HepG2 (cell line): ENCODE measurements around the gene UNC13D. TPM values are rescaled to one million over a fixed set of nuclear protein-coding genes. Genes with fewer than 3 reads are reported as not detected.
A peak's percentile ranks its signal among the peaks of the same experiment; 100 is the strongest.

ENCODE experiments used
- ATAC-seq: fragments of 200-7000 bp; cut with Tn5 transposase; 3 replicates; pipeline ENCODE4 v1.9.1; 2020; ENCODE audit warnings: mild to moderate bottlenecking, moderate library complexity
- BruUV-seq: library from RNA; stranded (reverse); fragments of 400-500 nt; replicated peaks from 2 replicates; lab custom pipeline; 2021; lab: Mats Ljungman, UMichigan
- CTCF ChIA-PET: fragments of 300-600 bp; formaldehyde crosslinking; extraction: SDS; loops from one replicate; lab custom pipeline; 2021; ENCODE audit warnings: low total read pairs, inconsistent platforms, low intra/inter-chr PET ratio; lab: Yijun Ruan, JAX
- POLR2A ChIA-PET: fragments of 350-600 bp; sonication (Branson Sonifier 250); formaldehyde crosslinking; loops from one replicate; lab custom pipeline; 2020; ENCODE audit warnings: antibody characterized with exemption, inconsistent platforms; lab: Yijun Ruan, JAX
- DNase-seq: peaks from one replicate; pipeline ENCODE4 v3.0.0-alpha.2; 2015; ENCODE audit warnings: low spot score
- FAIRE-seq: peaks from 3 replicates; lab custom pipeline; 2011; peaks lifted over from hg19 to GRCh38; lab: Jason Lieb, UNC
- H2AFZ ChIP-seq: one replicate; pipeline ENCODE4 v1.6.1; 2011; ENCODE audit warnings: low read length, inconsistent platforms
- H3K27ac ChIP-seq: fragments of 300-600 bp; 3 replicates; pipeline ENCODE4 v1.8.0; 2011; ENCODE audit warnings: mixed run types, mild to moderate bottlenecking, mixed read lengths, low read length, inconsistent platforms; ENCODE audit not compliant: insufficient read depth; ENCODE audit errors: extremely low read length
- H3K27me3 ChIP-seq, 2 experiments: fragments of 200-600 bp in 1 of 2; 2 replicates in 1 of 2; 3 replicates in 1 of 2; pipeline versions ENCODE4 v1.6.0 to v1.8.0; 2011; ENCODE audit warnings: low read length in 2 of 2, mild to moderate bottlenecking in 2 of 2, moderate library complexity in 2 of 2, inconsistent platforms in 1 of 2; ENCODE audit not compliant: insufficient read depth in 2 of 2, control insufficient read depth in 1 of 2
- H3K36me3 ChIP-seq, 2 experiments: fragments of 200-600 bp in 1 of 2; replicated peaks in 1 of 2; 2 replicates in 1 of 2; 3 replicates in 1 of 2; pipeline versions ENCODE4 v1.5.1 to v1.8.0; 2011; ENCODE audit warnings: low read length in 2 of 2, inconsistent platforms in 1 of 2; ENCODE audit not compliant: insufficient read depth in 2 of 2, control insufficient read depth in 1 of 2
- H3K4me1 ChIP-seq: 2 replicates; pipeline ENCODE4 v1.5.1; 2012; ENCODE audit warnings: low read length, inconsistent platforms; ENCODE audit not compliant: insufficient read depth
- H3K4me2 ChIP-seq: 2 replicates; pipeline ENCODE4 v1.6.0; 2011; ENCODE audit warnings: low read depth, low read length, inconsistent platforms
- H3K4me3 ChIP-seq, 3 experiments: fragments of 200-600 bp in 1 of 3; sonication (generic), shearing (Covaris generic) in 1 of 3; replicated peaks in 1 of 3; 2 replicates each; pipeline ENCODE4 v1.5.1; 2011 to 2016; ENCODE audit warnings: low read length in 3 of 3, inconsistent platforms in 2 of 3, low read depth in 2 of 3, mild to moderate bottlenecking in 2 of 3, control low read depth in 1 of 3, mixed read lengths in 1 of 3; ENCODE audit not compliant: insufficient read depth in 1 of 3
- H3K79me2 ChIP-seq: one replicate; pipeline ENCODE4 v1.6.1; 2011; ENCODE audit warnings: low read length, inconsistent platforms; ENCODE audit not compliant: insufficient read depth
- H3K9ac ChIP-seq: 2 replicates; pipeline ENCODE4 v1.6.0; 2011; ENCODE audit warnings: mild to moderate bottlenecking, low read depth, low read length, inconsistent platforms; ENCODE audit not compliant: insufficient read depth
- H3K9me3 ChIP-seq: 2 replicates; pipeline ENCODE4 v1.5.1; 2012; ENCODE audit warnings: mild to moderate bottlenecking, low read length
- H4K20me1 ChIP-seq: 2 replicates; pipeline ENCODE4 v1.6.0; 2011; ENCODE audit warnings: inconsistent platforms, mild to moderate bottlenecking, low read length, moderate library complexity; ENCODE audit not compliant: insufficient read depth
- AGO2 ChIP-seq: fragments of 200-400 bp; formaldehyde crosslinking; optimal IDR thresholded peaks from 2 replicates; pipeline ENCODE3; 2017; ENCODE audit warnings: mild to moderate bottlenecking, low read depth, low read length, moderate library complexity
- BORCS8-MEF2B ChIP-seq: sonication (generic); formaldehyde crosslinking; IDR thresholded peaks from 2 replicates; pipeline ENCODE4 v1.8.0; 2022; ENCODE audit warnings: mild to moderate bottlenecking, missing genetic modification reagents
- HDAC1 ChIP-seq: sonication (generic); formaldehyde crosslinking; IDR thresholded peaks from 2 replicates; pipeline ENCODE4 v1.5.1; 2020; ENCODE audit warnings: mild to moderate bottlenecking, missing genetic modification reagents
- HNF4A ChIP-seq: sonication (generic); formaldehyde crosslinking; IDR thresholded peaks from 2 replicates; pipeline ENCODE4 v1.4.0; 2020; ENCODE audit warnings: missing genetic modification reagents
- HNRNPLL ChIP-seq: fragments of 200-400 bp; formaldehyde crosslinking; IDR thresholded peaks from 2 replicates; pipeline ENCODE4 v1.6.1; 2017; ENCODE audit warnings: mild to moderate bottlenecking, low read depth, low read length; ENCODE audit not compliant: poor library complexity, severe bottlenecking
- NBN ChIP-seq: fragments of 450-650 bp; conservative IDR thresholded peaks from 2 replicates; pipeline ENCODE4 v1.6.1; 2017
- PHB2 ChIP-seq: fragments of 450-650 bp; IDR thresholded peaks from 2 replicates; pipeline ENCODE4 v1.6.1; 2018; ENCODE audit not compliant: partially characterized antibody
- PHF5A ChIP-seq: IDR thresholded peaks from one replicate; pipeline ENCODE4 v1.6.1; 2018; ENCODE audit warnings: low read depth, missing genetic modification reagents; ENCODE audit not compliant: unreplicated experiment
- RBM22 ChIP-seq: fragments of 200-400 bp; formaldehyde crosslinking; optimal IDR thresholded peaks from 2 replicates; pipeline ENCODE3; 2017; ENCODE audit warnings: mild to moderate bottlenecking, low read length, moderate library complexity
- SP2 ChIP-seq: sonication (generic); formaldehyde crosslinking; IDR thresholded peaks from 2 replicates; pipeline ENCODE4 v1.5.1; 2020; ENCODE audit warnings: mild to moderate bottlenecking, missing genetic modification reagents
- WGBS: methylation state at CpG from one replicate; pipeline ENCODE4 v1.1.6; 2017; ENCODE audit warnings: low lambda C conversion rate; 5-methylcytosine and 5-hydroxymethylcytosine counted together
- in situ Hi-C: cut with HindIII; loops from 2 replicates; pipeline ENCODE4 v1.10.0; 2017; ENCODE audit warnings: low pct_unique_long_range_greater_than_20kb; ENCODE audit not compliant: extremely low pct_ligation_motif_present
- intact Hi-C: fragments of 100-400 bp; cut with micrococcal nuclease; formaldehyde crosslinking; loops from one replicate; pipeline ENCODE4 v1.10.0; 2022; ENCODE audit not compliant: unreplicated experiment
- polyA plus RNA-seq, 8 experiments: library from polyadenylated mRNA; depleted of rRNA in 3 of 8; stranded (reverse) in 7 of 8; unstranded in 1 of 8; fragments of >200 nt; fragmentation: Illumina TruSeq in 4 of 8; extraction: Trizol in 4 of 8; gene quantifications; 2 replicates each; pipeline versions ENCODE4 v1.2.1 to v1.2.3, GENCODE V29; 2011 to 2016; ENCODE audit warnings: low read depth in 4 of 8, missing spikeins in 1 of 8, mixed read lengths in 1 of 8; ENCODE audit not compliant: insufficient read depth in 1 of 8
- total RNA-seq, 5 experiments: library from RNA; depleted of rRNA; stranded (reverse); fragments of >200 nt; fragmentation: Illumina TruSeq; extraction: Trizol; gene quantifications; 2 replicates each; pipeline ENCODE4 v1.2.3, GENCODE V29; 2016; ENCODE audit warnings: low read depth in 1 of 5
- TF ChIP-seq, protein P1 (sequence below): sonication (generic); formaldehyde crosslinking; IDR thresholded peaks from 2 replicates; pipeline ENCODE4 v1.4.0; 2020; ENCODE audit warnings: missing genetic modification reagents
- TF ChIP-seq, protein P2 (sequence below): sonication (generic); formaldehyde crosslinking; IDR thresholded peaks from 2 replicates; pipeline ENCODE4 v1.8.1; 2023; ENCODE audit warnings: mild to moderate bottlenecking, missing genetic modification reagents
- TF ChIP-seq, protein P3 (sequence below): sonication (generic); formaldehyde crosslinking; IDR thresholded peaks from 2 replicates; pipeline ENCODE4 v1.4.0; 2020; ENCODE audit warnings: missing genetic modification reagents

UNC13D gene
- total and polyA plus RNA-seq, 2 of the 13 experiments (the other 11 are each of a cell fraction or from before 2014, with no cell fraction given): 29.7 to 42.7 TPM

DNA sequence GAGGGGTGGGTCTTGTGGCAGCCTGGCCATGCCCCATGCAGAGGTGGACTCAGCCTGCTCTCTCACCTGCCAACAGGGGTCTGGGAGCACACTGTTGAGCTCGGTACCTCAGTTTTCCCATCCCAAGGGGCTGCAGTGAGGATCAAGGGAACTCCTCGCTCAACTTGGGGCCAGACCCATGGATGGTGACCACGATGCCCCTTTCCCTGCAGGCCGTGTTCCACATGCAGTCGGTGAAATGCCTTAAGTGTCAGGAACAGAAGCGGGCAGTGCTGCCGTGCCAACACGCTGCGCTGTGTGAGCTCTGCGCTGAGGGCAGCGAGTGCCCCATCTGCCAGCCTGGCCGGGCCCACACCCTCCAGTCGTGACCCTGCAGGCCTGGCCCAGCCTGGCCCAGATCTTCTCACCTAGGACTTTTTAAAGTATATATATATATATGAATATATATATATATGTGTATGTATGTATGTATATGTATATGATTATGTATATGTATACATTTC, 20.1 kb downstream of the UNC13D start (continued):
- TF ChIP-seq, protein P1, sequence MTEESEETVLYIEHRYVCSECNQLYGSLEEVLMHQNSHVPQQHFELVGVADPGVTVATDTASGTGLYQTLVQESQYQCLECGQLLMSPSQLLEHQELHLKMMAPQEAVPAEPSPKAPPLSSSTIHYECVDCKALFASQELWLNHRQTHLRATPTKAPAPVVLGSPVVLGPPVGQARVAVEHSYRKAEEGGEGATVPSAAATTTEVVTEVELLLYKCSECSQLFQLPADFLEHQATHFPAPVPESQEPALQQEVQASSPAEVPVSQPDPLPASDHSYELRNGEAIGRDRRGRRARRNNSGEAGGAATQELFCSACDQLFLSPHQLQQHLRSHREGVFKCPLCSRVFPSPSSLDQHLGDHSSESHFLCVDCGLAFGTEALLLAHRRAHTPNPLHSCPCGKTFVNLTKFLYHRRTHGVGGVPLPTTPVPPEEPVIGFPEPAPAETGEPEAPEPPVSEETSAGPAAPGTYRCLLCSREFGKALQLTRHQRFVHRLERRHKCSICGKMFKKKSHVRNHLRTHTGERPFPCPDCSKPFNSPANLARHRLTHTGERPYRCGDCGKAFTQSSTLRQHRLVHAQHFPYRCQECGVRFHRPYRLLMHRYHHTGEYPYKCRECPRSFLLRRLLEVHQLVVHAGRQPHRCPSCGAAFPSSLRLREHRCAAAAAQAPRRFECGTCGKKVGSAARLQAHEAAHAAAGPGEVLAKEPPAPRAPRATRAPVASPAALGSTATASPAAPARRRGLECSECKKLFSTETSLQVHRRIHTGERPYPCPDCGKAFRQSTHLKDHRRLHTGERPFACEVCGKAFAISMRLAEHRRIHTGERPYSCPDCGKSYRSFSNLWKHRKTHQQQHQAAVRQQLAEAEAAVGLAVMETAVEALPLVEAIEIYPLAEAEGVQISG (CRISPR knock-in tag): no peak
- peak; percentile 12 for TF ChIP-seq HNRNPLL
- TF ChIP-seq RBM22: peak; percentile 31
- TF ChIP-seq, protein P2, sequence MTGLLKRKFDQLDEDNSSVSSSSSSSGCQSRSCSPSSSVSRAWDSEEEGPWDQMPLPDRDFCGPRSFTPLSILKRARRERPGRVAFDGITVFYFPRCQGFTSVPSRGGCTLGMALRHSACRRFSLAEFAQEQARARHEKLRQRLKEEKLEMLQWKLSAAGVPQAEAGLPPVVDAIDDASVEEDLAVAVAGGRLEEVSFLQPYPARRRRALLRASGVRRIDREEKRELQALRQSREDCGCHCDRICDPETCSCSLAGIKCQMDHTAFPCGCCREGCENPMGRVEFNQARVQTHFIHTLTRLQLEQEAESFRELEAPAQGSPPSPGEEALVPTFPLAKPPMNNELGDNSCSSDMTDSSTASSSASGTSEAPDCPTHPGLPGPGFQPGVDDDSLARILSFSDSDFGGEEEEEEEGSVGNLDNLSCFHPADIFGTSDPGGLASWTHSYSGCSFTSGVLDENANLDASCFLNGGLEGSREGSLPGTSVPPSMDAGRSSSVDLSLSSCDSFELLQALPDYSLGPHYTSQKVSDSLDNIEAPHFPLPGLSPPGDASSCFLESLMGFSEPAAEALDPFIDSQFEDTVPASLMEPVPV (CRISPR knock-in tag): no peak
- no peak for TF ChIP-seq HDAC1 (CRISPR knock-in tag)
- no peak for TF ChIP-seq PHF5A (CRISPR knock-in tag)

DNA sequence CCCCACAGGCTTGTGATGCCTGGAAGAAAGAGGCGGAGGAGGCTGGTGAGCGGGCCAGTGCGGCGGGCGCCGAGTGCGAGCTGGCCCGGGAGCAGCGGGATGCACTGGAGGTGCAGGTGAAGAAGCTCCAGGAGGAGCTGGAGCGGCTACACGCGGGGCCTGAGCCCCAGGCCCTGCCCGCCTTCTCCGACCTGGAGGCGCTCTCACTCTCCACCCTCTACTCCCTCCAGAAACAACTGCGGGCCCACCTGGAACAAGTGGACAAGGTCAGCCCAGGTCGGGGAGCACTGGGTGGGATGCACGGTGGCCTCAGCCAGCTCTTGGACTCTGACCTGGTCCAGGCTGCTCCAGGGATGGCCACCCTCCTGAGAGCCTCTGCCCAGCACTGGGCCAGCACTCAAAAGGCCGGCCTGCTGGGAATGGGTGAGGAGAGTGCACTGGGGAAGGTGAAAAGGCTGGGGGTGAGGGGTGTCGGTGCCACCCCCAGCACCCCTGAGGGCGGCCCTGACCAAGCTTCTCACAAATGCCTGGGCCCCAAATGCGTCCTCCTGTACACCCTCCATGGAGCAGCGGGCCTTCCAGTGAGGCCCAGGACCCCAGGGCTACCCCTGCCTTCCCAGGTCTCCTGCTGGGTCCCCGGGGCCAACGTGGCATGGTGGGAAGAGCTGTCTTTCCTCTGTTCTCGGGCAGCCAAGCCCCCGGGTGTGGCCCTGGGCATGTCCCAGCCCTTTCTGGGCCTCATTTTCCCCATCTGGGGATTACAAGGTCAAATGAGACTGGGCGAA, 20.8 kb downstream of the UNC13D start:
- CTCF ChIA-PET: no interaction called here
- no peak for TF ChIP-seq BORCS8-MEF2B (CRISPR knock-in tag)
- TF ChIP-seq, protein P3, sequence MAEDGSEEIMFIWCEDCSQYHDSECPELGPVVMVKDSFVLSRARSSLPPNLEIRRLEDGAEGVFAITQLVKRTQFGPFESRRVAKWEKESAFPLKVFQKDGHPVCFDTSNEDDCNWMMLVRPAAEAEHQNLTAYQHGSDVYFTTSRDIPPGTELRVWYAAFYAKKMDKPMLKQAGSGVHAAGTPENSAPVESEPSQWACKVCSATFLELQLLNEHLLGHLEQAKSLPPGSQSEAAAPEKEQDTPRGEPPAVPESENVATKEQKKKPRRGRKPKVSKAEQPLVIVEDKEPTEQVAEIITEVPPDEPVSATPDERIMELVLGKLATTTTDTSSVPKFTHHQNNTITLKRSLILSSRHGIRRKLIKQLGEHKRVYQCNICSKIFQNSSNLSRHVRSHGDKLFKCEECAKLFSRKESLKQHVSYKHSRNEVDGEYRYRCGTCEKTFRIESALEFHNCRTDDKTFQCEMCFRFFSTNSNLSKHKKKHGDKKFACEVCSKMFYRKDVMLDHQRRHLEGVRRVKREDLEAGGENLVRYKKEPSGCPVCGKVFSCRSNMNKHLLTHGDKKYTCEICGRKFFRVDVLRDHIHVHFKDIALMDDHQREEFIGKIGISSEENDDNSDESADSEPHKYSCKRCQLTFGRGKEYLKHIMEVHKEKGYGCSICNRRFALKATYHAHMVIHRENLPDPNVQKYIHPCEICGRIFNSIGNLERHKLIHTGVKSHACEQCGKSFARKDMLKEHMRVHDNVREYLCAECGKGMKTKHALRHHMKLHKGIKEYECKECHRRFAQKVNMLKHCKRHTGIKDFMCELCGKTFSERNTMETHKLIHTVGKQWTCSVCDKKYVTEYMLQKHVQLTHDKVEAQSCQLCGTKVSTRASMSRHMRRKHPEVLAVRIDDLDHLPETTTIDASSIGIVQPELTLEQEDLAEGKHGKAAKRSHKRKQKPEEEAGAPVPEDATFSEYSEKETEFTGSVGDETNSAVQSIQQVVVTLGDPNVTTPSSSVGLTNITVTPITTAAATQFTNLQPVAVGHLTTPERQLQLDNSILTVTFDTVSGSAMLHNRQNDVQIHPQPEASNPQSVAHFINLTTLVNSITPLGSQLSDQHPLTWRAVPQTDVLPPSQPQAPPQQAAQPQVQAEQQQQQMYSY (CRISPR knock-in tag): no peak
- TF ChIP-seq NBN: no peak
- no peak for TF ChIP-seq PHF5A (CRISPR knock-in tag)
- peak; percentile 96 for TF ChIP-seq AGO2
- TF ChIP-seq PHB2: no peak
- no peak for TF ChIP-seq SP2
- TF ChIP-seq HNF4A (CRISPR knock-in tag): peak; percentile 19; the same call in 1 of the 2 replicates

More for the DNA sequence above, 20.8 kb downstream of the UNC13D start:
- BruUV-seq: no TSS peak
- no peak for DNase-seq
- Histone ChIP-seq H3K9ac (no peak overlapping the region), H3K79me2 (no peaks in the 10 kb centered on the region), H4K20me1 (no peaks in the 10 kb centered on the region), H3K4me3 (no peak overlapping the region), H3K4me2 (no peak overlapping the region), H3K36me3 (peaks cover 32 to 62% of the 10 kb centered on the region in 2 experiments), H3K27me3 (no peaks in the 10 kb centered on the region), H3K27ac (no peak overlapping the region), H3K4me1 (peaks cover 22% of the 10 kb centered on the region), H3K9me3 (no peaks in the 10 kb centered on the region), H2AFZ (no peak overlapping the region)
- intact Hi-C loops: no loop called here
- no peak for ATAC-seq
- POLR2A ChIA-PET: interaction anchor here (1.3 to 8.0 kb wide), 5 partner anchors 21 to 58 kb away, joined by 3 to 88 read pairs (median 18); partner anchors contain the start of genes UNC13D and WBP2
- FAIRE-seq: no peak
- WGBS: 99% methylated on average over 20 of the region's 28 CpGs
- in situ Hi-C loops: no loop called here
